Fibroblast of skin of back (primary cell): Measurements from ENCODE around the gene DRICH1. TPM values are rescaled to one million over a fixed set of nuclear protein-coding genes. Genes with fewer than 3 reads are reported as not detected.
"Not testable (repeated sequence)": the region's sequence is repeated elsewhere in the genome, so short reads cannot be mapped to it uniquely, and the experiment has no call there.

ENCODE experiments used
- DNase-seq: peaks from one replicate; pipeline ENCODE4 v3.0.0-alpha.2; 2013
- polyA plus RNA-seq, 2 experiments: library from polyadenylated mRNA; unstranded; fragments of 120-200 nt; gene quantifications; one replicate each; pipeline ENCODE4 v1.2.1, GENCODE V29; 2013; ENCODE audit not compliant: insufficient read length in 2 of 2

The DRICH1 gene, protein sequence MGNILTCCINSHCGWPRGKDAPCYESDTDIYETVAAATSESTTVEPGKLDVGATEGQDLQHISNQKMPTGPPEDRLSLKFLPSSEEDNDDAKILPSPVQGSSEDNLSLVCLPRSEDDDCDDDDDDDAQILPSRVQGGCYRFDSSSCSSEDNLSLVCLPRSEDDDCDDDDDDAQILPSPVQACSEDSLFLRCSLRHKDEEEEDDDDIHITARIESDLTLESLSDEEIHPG
- polyA plus RNA-seq (2013, experiment 1 of 2; ENCODE audit: insufficient read length): not detected
- 0.11 TPM for polyA plus RNA-seq (2013, experiment 2 of 2; ENCODE audit: insufficient read length)

GRCh38 chr22:23632178-23632577 is at the start of gene DRICH1:
Gene DRICH1, minus strand, starts transcription at chr22:23632321. Its CDS starts 298 bp downstream, at chr22:23632023.
- DNase-seq: no peak

DNA sequence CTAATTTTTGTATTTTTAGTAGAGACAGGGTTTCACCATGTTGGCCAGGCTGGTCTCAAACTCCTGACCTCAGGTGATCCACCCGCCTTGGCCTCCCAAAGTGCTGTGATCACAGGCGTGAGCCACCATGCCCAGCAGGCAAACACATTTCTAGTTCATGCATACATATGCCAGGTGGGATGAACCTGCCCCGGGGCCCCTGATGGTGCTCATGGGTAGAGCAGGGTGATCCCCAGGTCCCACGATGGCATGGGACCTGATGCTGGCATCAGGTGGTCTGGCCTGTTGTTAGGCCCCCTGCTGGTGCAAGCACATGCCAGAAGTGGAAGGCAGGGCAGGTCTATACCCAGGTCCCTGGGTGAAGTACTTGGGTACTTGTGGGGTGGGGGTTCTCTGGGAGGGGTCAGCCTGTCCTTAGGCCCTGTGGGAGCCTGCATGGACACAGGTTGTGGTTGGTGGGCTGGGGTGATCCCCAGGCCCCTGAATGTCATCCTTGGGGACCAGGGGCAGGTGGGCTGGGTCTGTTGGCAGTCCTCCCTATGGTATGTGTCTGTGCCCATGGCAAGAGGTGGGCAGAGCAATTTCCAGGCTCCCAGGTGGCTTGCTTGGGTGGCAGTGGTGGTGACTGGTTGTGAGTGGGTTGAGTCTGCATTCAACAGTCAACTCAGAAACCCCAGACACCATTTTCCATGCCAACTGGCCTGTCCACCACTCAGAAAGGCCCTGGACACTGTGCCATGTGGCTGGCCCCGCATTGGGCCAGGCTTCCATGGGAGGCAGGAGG is 49.1 kb upstream of the DRICH1 start:
- DNase-seq: no peak

DNA sequence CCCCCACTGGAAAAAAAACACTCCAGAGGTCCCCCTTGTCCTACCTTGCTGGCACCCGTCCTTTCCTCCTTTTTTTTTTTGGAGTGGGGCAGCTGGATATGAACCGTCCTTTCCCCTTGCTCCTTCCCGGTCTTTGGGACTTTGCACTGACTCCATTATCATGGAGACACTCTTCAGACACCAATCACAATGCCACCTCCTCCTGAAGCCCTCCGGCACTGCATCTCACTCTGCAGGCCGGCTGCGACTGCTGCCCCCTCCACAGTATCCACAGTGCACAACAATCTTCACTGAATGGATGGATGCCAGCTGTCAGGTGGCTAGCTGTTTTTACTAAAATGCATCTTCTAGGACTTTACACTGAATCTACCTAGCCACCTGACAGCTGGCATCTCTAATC is 46.0 kb upstream of the DRICH1 start:
- no peak for DNase-seq

DNA sequence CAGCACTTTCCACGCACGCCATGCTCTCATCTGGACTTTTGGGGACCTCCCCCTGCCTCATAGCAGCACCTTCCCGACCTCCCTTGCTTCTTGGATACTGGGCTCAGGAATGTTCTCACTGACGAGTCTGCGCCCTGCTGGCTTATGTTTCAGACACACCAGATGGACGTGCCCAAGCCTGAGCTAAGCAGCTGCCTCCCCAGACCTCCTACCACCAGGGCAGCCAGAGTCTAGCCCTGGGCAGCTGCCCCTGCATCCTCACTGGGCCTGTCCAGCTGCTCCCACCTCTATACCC is 45.5 kb upstream of the DRICH1 start:
- DNase-seq: no peak

- DNase-seq: not testable (repeated sequence)
Observed at GRCh38 chr22:23676841-23677700, 45.0 kb upstream of the DRICH1 start.

DNA sequence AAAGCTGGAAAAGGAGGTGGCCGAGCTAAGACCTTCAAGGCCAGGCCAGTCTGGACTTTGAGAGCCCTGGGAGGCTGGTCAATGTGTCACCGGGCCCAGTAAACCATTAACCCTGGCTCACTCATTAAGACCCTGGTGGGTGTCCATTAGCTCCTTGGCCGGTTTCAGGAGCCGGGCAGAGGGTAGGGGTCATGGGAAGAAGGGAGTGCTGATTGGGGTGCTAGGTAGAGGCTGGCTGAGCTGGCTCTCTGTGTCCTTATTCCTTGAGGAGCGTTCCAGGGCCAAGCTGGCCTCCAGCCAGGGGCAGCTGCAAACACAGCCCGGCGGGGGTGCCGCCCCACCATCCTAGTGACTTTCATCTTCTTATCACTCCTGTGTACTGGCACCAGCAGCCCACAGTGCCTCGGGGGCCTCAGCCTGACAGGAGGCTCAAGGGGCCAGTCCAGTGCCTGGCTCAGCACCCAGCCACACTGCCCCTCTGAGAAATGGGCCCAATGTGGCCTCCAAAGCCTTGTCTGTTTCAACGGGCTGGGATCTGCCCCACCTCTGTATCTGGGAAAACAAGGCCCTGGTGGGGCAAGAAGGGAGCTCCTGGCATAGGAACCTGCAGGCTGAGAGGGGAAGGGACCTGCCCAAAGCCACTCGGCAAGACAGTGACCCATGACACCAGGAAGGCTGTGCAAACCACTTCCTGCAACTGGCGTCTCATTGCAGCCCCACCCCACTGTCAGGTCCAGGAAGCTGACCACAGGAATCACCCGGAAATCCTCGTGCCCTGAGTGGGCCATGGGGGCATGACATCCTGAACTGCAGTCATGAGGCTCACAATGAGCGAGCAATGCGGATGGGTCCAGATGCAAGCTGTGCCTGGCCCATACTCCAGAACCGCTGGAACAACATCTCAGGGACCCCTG is 43.6 kb upstream of the DRICH1 start:
- no peak for DNase-seq

GRCh38 chr22:23674886-23675501 is 42.9 kb upstream of the DRICH1 start:
- not testable (repeated sequence) for DNase-seq

DNA sequence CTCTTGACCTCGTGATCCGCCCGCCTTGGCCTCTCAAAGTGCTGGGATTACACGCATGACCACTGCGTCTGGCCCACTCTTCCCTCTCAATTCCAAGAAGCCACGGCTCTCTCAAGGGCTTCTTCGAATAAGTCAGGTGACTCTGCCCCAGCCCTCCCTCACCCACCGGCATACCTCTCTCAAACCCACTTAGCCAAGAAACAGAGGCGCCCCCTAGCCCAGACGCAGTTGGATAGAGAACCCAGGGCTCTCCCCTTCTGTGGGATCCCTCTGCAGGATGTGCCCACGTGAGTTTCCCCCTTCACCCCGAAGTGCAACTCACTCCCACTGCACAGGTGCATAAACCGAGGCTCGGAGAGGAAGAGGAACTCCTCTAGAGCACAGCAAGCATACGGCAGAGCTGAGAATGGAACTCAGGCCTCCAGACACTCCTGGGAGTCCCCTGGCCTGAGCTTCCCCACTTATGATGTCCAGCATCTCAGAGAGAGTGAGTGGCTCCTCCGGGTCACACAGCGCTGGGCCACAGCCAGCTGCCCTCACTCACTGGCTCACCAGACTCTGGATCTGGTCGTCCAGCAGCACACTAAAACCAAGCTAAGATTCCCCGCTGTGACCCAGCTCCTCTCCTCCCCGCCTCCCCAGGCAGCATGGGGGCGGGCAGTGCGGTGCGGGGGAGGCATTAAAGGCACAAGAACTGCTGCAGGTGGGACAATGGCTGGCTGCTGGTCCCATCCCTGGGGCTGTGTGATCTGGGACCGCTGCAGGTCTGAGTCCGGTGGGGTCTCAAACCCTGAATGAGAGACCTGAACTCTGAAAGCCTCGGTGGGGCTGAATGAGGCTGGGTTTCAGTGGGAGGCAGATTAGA is 41.9 kb upstream of the DRICH1 start:
- no peak for DNase-seq

DNA sequence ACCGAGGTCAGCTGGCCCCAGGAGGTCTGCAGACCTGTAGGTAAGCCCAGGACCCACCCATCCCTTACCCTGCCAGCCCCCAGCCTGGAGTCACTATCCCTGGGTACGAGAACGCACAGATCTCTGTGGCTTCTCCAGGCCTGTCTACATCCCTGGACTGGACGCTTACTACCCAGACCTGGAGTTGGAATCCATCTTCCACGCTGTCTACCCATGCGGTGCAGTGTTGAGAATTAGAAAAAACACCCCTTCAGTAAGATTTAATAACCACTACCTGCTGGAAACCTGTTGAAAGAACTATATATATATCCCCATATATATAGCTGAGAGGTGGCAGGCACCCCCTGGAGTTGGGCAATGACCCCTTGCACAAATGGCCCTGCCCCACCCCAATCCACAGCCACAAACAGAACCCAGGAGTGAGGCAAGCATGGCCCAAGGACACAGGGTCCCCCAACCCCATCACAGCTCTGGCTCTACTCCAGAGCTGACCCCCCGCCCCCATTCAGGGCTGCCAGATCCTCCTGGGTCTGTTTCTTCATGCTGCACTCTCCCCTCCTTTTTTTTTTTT is 41.0 kb upstream of the DRICH1 start:
- DNase-seq: no peak

- not testable (repeated sequence) for DNase-seq
Observed at GRCh38 chr22:23672307-23673049, 40.4 kb upstream of the DRICH1 start.

- not testable (repeated sequence) for DNase-seq
Observed at GRCh38 chr22:23671387-23671786, 39.3 kb upstream of the DRICH1 start.

- DNase-seq: no peak
Observed at GRCh38 chr22:23670378-23671295, 38.5 kb upstream of the DRICH1 start.

DNA sequence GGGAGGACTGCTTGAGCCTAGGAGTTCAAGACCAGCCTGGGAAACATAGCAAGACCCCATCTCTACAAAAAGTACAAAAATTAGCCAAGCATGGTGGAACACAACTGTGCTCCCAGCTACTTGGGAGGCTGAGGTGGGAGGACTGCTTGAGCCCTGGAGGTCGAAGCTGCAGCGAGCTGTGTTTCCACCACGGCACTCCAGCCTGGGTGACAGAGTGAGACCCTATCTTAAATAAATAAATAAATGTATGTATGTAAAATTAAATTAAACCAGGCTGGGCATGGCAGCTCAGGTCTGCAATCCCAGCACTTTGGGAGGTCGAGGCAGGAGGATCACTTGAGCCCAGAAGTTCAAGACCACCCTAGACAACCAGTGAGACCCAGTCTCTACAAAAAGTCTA is 28.3 kb upstream of the DRICH1 start:
- DNase-seq: not testable (repeated sequence)

GRCh38 chr22:23657727-23658126 is 25.6 kb upstream of the DRICH1 start:
- DNase-seq: no peak

- no peak for DNase-seq
Observed at GRCh38 chr22:23655891-23656475, 23.9 kb upstream of the DRICH1 start.

DNA sequence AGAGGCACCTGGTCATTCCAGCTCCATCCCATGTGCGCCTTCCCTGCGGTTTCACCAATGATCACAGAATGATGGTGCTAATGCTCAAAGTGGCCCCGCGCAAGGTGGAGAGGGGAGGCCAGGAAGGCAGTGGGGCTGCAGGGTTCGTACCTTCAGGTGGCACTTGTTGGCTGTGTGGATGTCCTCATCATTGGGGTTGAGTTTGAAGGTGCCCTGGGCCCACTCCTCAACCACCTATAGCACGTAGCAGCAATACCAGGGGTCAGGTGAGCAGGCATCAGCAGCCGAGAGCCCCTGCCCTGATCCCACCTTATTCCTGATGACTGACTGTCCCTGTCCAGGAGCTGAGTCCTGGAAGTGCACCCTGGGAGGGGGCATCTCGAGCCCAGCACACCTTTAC is 20.6 kb upstream of the DRICH1 start:
- DNase-seq: no peak

- no peak for DNase-seq
Observed at GRCh38 chr22:23652286-23652685, 20.2 kb upstream of the DRICH1 start.

DNA sequence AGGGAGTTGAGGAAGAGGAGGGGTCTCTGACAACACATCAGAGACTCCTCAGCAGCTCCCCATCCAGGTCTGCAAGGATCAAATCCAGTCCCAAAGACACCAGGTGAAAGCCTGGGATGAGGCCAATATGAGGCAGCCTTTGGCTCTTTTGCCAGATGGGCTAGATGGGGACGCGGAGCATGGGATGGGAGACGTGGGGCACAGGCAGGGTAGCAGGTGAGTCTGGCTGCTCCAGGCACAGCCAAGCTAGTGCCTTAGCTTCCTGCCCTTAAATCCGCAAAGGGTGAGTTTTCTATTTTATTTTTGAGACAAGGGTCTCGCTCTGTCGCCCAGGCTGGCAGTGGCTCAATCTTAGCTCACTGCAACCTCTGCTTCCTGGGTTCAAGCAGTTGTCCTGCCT is 19.6 kb upstream of the DRICH1 start:
- DNase-seq: no peak
